Measurements from ENCODE around the gene CELSR1. TPM values are rescaled to one million over a fixed set of nuclear protein-coding genes. Genes with fewer than 3 reads are reported as not detected.

Gene CELSR1
- total and polyA plus RNA-seq, 2 donors (not counting 1 experiment from before 2014, with no cell fraction given) = 30.2 to 34.8 TPM

DNA sequence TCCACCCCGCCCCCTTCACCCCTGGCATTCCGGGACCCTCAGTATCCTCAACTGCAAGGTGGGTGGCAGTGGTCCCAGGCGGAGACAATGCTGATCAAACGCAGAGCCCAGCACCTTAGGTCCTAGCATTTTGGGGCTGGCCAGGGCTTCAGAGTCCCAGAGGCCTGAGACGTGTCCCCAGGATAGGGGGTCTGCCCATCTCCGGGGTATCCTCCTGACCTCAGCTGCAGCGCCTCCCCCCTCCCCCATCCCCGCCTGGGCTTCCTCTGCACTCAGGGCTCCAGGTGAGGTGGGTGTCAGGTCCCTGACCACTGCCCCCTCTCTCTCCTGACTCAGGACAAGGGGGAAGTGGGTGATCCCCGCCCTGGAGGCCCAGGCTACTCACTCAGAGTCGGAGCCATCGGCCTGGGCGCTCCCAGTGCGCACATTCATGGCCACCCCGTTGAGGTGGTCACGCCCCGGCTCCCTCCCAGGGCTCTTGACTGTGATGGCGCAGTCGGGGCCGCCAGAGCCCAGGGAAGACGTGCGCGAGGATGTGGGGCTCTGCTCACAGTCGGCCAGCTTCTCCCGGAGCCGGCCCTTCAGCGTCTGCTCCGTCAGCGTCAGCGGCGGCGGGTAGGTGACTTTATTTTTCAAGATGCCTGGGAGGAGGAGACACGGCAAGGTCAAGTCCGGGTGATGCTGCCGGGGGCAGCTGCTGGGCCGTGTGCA is 173.7 kb downstream of the CELSR1 start:
- H3K27ac Mint-ChIP-seq = peak overlapping the region; percentile 20
- Histone ChIP-seq H3K27ac (ENCODE audit: low read length in 2 of 2) (no peak overlapping the region), H2AFZ (ENCODE audit: insufficient read depth, low read depth, low read length, poor library complexity, severe bottlenecking) (no peak overlapping the region), H3K4me1 (ENCODE audit: control insufficient read depth in 2 of 2, insufficient read depth in 2 of 2, low read length in 2 of 2) (peaks cover 4 to 38% of the 10 kb centered on the region in 2 donors), H3K79me2 (ENCODE audit: control insufficient read depth, insufficient read depth, low read length) (no peaks in the 10 kb centered on the region), H3K4me3 (ENCODE audit: control extremely low read depth in 1 of 5, extremely low read depth in 1 of 5, insufficient read depth in 1 of 5, low read depth in 2 of 5, low read length in 4 of 5) (no peak overlapping the region), H3K9ac (ENCODE audit: low read length) (no peak overlapping the region), H3K9me3 (ENCODE audit: control extremely low read depth in 1 of 3, control insufficient read depth in 2 of 3, insufficient read depth in 1 of 3, low read length in 2 of 3) (peaks cover 0 to 3% (median 0%) of the 10 kb centered on the region in 3 donors), H4K20me1 (ENCODE audit: control insufficient read depth, insufficient read depth, low read length, poor library complexity, severe bottlenecking) (peaks cover 15% of the 10 kb centered on the region), H3K4me2 (replicated peaks; ENCODE audit: low read depth, low read length, poor library complexity, severe bottlenecking) (no peak overlapping the region), H3K36me3 (replicated peaks in 1 of 2; ENCODE audit: control extremely low read depth in 1 of 2, control insufficient read depth in 1 of 2, extremely low read depth in 1 of 2, insufficient read depth in 2 of 2, low read length in 1 of 2) (peaks cover 0 to 41% of the 10 kb centered on the region in 2 experiments), H3K27me3 (replicated peaks in 1 of 4; ENCODE audit: control extremely low read depth in 1 of 4, control insufficient read depth in 3 of 4, insufficient read depth in 4 of 4, low read length in 3 of 4) (peaks cover 0 to 6% (median 0%) of the 10 kb centered on the region in 4 experiments)
- no peak for DNase-seq
- no peak overlapping the region for H3K4me3 Mint-ChIP-seq
- H3K9me3 Mint-ChIP-seq (ENCODE audit: insufficient read depth) = no peaks in the 10 kb centered on the region
- peaks cover 18% of the 10 kb centered on the region for H3K4me1 Mint-ChIP-seq
- no peaks in the 10 kb centered on the region for H3K27me3 Mint-ChIP-seq
- POLR2A ChIA-PET = no interaction called here
- no peak for ATAC-seq (ENCODE audit: low read depth)
- CTCF ChIA-PET = no interaction called here
- intact Hi-C loops (cut with micrococcal nuclease) = loop anchor here (10.0 kb wide), 1 partner anchor 71 kb away; no protein-coding TSS in a partner anchor
- no peak for TF ChIP-seq EZH2 (IDR thresholded peaks at IDR 0.05; ENCODE audit: borderline replicate concordance, insufficient read depth, low read depth, low read length, poor library complexity, severe bottlenecking)
- TF ChIP-seq, protein P1, sequence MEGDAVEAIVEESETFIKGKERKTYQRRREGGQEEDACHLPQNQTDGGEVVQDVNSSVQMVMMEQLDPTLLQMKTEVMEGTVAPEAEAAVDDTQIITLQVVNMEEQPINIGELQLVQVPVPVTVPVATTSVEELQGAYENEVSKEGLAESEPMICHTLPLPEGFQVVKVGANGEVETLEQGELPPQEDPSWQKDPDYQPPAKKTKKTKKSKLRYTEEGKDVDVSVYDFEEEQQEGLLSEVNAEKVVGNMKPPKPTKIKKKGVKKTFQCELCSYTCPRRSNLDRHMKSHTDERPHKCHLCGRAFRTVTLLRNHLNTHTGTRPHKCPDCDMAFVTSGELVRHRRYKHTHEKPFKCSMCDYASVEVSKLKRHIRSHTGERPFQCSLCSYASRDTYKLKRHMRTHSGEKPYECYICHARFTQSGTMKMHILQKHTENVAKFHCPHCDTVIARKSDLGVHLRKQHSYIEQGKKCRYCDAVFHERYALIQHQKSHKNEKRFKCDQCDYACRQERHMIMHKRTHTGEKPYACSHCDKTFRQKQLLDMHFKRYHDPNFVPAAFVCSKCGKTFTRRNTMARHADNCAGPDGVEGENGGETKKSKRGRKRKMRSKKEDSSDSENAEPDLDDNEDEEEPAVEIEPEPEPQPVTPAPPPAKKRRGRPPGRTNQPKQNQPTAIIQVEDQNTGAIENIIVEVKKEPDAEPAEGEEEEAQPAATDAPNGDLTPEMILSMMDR (IDR thresholded peaks at IDR 0.05) = no peak
- 94% methylated on average over 32 of the region's 35 CpGs for WGBS (ENCODE audit: insufficient coverage)

- no peaks in the 10 kb centered on the region for H3K79me2 ChIP-seq (ENCODE audit: control insufficient read depth, insufficient read depth, low read length)
- H3K4me3 Mint-ChIP-seq = no peak overlapping the region
- TF ChIP-seq, protein P1 (IDR thresholded peaks at IDR 0.05) = no peak
- no peak for TF ChIP-seq EZH2 (IDR thresholded peaks at IDR 0.05; ENCODE audit: borderline replicate concordance, insufficient read depth, low read depth, low read length, poor library complexity, severe bottlenecking)
- ChIA-PET CTCF (no interaction called here), POLR2A (no interaction called here)
- DNase-seq (no peak), ATAC-seq (ENCODE audit: low read depth) (no peak)
- H3K4me1 Mint-ChIP-seq = peaks cover 18% of the 10 kb centered on the region
- no peak overlapping the region for H3K27ac ChIP-seq (ENCODE audit: low read length in 2 of 2)
- intact Hi-C loops (cut with micrococcal nuclease) = loop anchor here (10.0 kb wide), 1 partner anchor 72 kb away; no protein-coding TSS in a partner anchor
- peaks cover 0 to 6% (median 0%) of the 10 kb centered on the region in 4 experiments for H3K27me3 ChIP-seq (replicated peaks in 1 of 4; ENCODE audit: control extremely low read depth in 1 of 4, control insufficient read depth in 3 of 4, insufficient read depth in 4 of 4, low read length in 3 of 4)
- peaks cover 0 to 40% of the 10 kb centered on the region in 2 experiments for H3K36me3 ChIP-seq (replicated peaks in 1 of 2; ENCODE audit: control extremely low read depth in 1 of 2, control insufficient read depth in 1 of 2, extremely low read depth in 1 of 2, insufficient read depth in 2 of 2, low read length in 1 of 2)
- no peak overlapping the region for H2AFZ ChIP-seq (ENCODE audit: insufficient read depth, low read depth, low read length, poor library complexity, severe bottlenecking)
- no peaks in the 10 kb centered on the region for H3K27me3 Mint-ChIP-seq
- H3K27ac Mint-ChIP-seq = peak overlapping the region; percentile 20
- no peak overlapping the region for H3K4me3 ChIP-seq (ENCODE audit: control extremely low read depth in 1 of 5, extremely low read depth in 1 of 5, insufficient read depth in 1 of 5, low read depth in 2 of 5, low read length in 4 of 5)
- H4K20me1 ChIP-seq (ENCODE audit: control insufficient read depth, insufficient read depth, low read length, poor library complexity, severe bottlenecking) = peaks cover 15% of the 10 kb centered on the region
- H3K9me3 Mint-ChIP-seq (ENCODE audit: insufficient read depth) = no peaks in the 10 kb centered on the region
- H3K4me2 ChIP-seq (replicated peaks; ENCODE audit: low read depth, low read length, poor library complexity, severe bottlenecking) = no peak overlapping the region
- H3K9ac ChIP-seq (ENCODE audit: low read length) = no peak overlapping the region
- peaks cover 4 to 33% of the 10 kb centered on the region in 2 donors for H3K4me1 ChIP-seq (ENCODE audit: control insufficient read depth in 2 of 2, insufficient read depth in 2 of 2, low read length in 2 of 2)
- 95% methylated on average over 14 of the region's 15 CpGs for WGBS (ENCODE audit: insufficient coverage)
- peaks cover 0 to 3% (median 0%) of the 10 kb centered on the region in 3 donors for H3K9me3 ChIP-seq (ENCODE audit: control extremely low read depth in 1 of 3, control insufficient read depth in 2 of 3, insufficient read depth in 1 of 3, low read length in 2 of 3)
These were observed 174.4 kb downstream of the CELSR1 start for GRCh38 chr22:46362934-46363515.
